Mesothelial cell of epicardium (in vitro differentiated cells): ENCODE data around the gene CLASP2. TPM values are rescaled to one million over a fixed set of nuclear protein-coding genes. Genes with fewer than 3 reads are reported as not detected.
A peak's percentile ranks its signal among the peaks of the same experiment; 100 is the strongest.

Experiments
- DNase-seq, 2 experiments: peaks; one replicate each; pipeline ENCODE4 v3.0.0; 2021; ENCODE audit warnings: low spot score in 2 of 2; ENCODE audit not compliant: unreplicated experiment in 2 of 2
- H3K27ac Mint-ChIP-seq: 2 replicates; pipeline ENCODE4 v1.8.0; 2021; ENCODE audit warnings: mixed read lengths
- H3K27me3 Mint-ChIP-seq: 2 replicates; pipeline ENCODE4 v1.8.0; 2021; ENCODE audit warnings: low read depth, mixed read lengths
- H3K36me3 Mint-ChIP-seq: 2 replicates; pipeline ENCODE4 v1.8.0; 2021; ENCODE audit warnings: mixed read lengths
- H3K4me1 Mint-ChIP-seq: 2 replicates; pipeline ENCODE4 v1.8.0; 2021; ENCODE audit warnings: mixed read lengths
- H3K4me3 Mint-ChIP-seq: 2 replicates; pipeline ENCODE4 v1.8.0; 2021; ENCODE audit warnings: mild to moderate bottlenecking, moderate library complexity, mixed read lengths
- H3K9me3 Mint-ChIP-seq: 2 replicates; pipeline ENCODE4 v1.8.0; 2021; ENCODE audit warnings: mixed read lengths
- total RNA-seq: library from RNA; stranded (reverse); gene quantifications from 3 replicates; pipeline ENCODE4 v1.2.1, GENCODE V29; 2021
- TF ChIP-seq, protein P1 (sequence below): fragments of 200-600 bp; sonication (generic); IDR thresholded peaks from one replicate; pipeline ENCODE4 v1.5.0; 2021; ENCODE audit warnings: antibody characterized with exemption; ENCODE audit not compliant: unreplicated experiment

CLASP2 gene
- total RNA-seq, 1 donor from 2014 or later: 64.4 TPM

GRCh38 chr3:33602829-33603228 is 115.2 kb downstream of the CLASP2 start:
- TF ChIP-seq, protein P1, sequence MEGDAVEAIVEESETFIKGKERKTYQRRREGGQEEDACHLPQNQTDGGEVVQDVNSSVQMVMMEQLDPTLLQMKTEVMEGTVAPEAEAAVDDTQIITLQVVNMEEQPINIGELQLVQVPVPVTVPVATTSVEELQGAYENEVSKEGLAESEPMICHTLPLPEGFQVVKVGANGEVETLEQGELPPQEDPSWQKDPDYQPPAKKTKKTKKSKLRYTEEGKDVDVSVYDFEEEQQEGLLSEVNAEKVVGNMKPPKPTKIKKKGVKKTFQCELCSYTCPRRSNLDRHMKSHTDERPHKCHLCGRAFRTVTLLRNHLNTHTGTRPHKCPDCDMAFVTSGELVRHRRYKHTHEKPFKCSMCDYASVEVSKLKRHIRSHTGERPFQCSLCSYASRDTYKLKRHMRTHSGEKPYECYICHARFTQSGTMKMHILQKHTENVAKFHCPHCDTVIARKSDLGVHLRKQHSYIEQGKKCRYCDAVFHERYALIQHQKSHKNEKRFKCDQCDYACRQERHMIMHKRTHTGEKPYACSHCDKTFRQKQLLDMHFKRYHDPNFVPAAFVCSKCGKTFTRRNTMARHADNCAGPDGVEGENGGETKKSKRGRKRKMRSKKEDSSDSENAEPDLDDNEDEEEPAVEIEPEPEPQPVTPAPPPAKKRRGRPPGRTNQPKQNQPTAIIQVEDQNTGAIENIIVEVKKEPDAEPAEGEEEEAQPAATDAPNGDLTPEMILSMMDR: no peak
- H3K27me3 Mint-ChIP-seq: no peaks in the 10 kb centered on the region
- peaks cover 6% of the 10 kb centered on the region for H3K9me3 Mint-ChIP-seq
- peaks cover 58% of the 10 kb centered on the region for H3K36me3 Mint-ChIP-seq
- H3K27ac Mint-ChIP-seq: no peak overlapping the region
- H3K4me3 Mint-ChIP-seq: no peak overlapping the region
- no peak for DNase-seq
- no peaks in the 10 kb centered on the region for H3K4me1 Mint-ChIP-seq

GRCh38 chr3:33597257-33597689 is 120.8 kb downstream of the CLASP2 start:
- Mint-ChIP-seq H3K9me3 (peaks cover 6% of the 10 kb centered on the region), H3K4me1 (no peaks in the 10 kb centered on the region), H3K27ac (peak overlapping the region; percentile 64), H3K36me3 (peaks cover 30% of the 10 kb centered on the region), H3K4me3 (no peak overlapping the region), H3K27me3 (no peaks in the 10 kb centered on the region)
- DNase-seq: no peak
- TF ChIP-seq, protein P1: no peak

DNA sequence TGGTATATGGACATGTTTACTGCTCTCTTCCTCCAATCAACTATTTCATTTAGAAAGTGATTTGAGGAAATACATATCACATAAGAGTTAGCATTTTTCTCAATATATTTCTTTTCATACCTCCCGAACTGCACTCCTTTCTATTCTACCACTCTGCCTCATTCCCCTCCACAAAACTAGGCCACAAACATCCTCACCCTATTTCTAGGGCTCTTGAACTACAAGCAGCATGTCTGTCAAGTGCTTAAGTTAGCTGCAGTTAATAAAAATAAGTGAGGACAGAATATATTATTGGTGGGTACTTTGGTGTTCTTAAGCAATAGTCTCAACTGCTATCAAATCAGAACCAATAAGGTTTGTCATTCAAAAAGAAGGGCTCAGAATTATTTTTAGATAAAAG is 125.1 kb downstream of the CLASP2 start:
- H3K9me3 Mint-ChIP-seq: no peaks in the 10 kb centered on the region
- H3K36me3 Mint-ChIP-seq: peaks cover 23% of the 10 kb centered on the region
- TF ChIP-seq, protein P1: no peak
- H3K27me3 Mint-ChIP-seq: no peaks in the 10 kb centered on the region
- no peak overlapping the region for H3K27ac Mint-ChIP-seq
- no peak overlapping the region for H3K4me3 Mint-ChIP-seq
- no peak for DNase-seq
- H3K4me1 Mint-ChIP-seq: no peaks in the 10 kb centered on the region

DNA sequence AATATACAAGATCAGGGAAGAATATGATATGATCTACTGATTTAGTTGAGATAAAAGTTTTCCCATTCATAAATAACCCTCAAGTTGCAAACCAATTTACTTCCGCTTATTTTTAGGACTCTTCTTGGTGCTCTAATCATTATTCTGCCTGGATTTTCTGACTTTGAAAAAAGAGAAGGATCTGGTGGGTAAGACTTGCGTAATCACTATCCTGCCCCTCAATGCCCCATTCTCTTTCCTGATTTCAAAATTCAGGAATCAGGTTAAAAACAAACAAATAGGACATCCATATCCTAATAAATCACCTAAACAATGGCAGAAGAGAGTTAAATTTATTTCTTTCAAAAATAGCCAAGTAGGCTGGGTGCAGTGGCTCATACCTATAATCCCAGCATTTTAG is 127.5 kb downstream of the CLASP2 start:
- TF ChIP-seq, protein P1: no peak
- H3K36me3 Mint-ChIP-seq: peaks cover 25% of the 10 kb centered on the region
- H3K4me1 Mint-ChIP-seq: no peaks in the 10 kb centered on the region
- no peaks in the 10 kb centered on the region for H3K27me3 Mint-ChIP-seq
- DNase-seq: no peak
- no peak overlapping the region for H3K4me3 Mint-ChIP-seq
- no peak overlapping the region for H3K27ac Mint-ChIP-seq
- no peaks in the 10 kb centered on the region for H3K9me3 Mint-ChIP-seq

DNA sequence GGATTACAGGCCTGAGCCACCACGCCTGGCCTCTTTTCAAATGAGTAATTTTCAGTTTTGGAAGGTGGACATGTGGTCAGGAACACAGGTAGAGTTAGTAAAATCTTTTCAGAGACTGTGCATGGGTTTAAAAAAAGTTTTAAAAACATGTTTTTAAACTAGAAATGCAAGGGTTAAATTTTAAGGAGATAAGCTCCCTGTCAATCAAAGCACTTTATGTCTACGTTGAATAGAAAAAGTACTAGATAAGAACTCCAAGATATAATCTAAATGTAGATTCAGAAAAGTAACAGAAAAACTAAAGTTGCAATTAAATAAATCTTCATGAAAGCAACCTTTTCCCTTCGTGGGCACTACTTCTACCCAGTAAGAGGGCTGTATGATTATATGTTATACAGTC is 131.7 kb downstream of the CLASP2 start:
- no peak for DNase-seq
- H3K27me3 Mint-ChIP-seq: no peaks in the 10 kb centered on the region
- peaks cover 26% of the 10 kb centered on the region for H3K36me3 Mint-ChIP-seq
- TF ChIP-seq, protein P1: no peak
- no peaks in the 10 kb centered on the region for H3K9me3 Mint-ChIP-seq
- peaks cover 9% of the 10 kb centered on the region for H3K4me1 Mint-ChIP-seq
- no peak overlapping the region for H3K4me3 Mint-ChIP-seq
- no peak overlapping the region for H3K27ac Mint-ChIP-seq

DNA sequence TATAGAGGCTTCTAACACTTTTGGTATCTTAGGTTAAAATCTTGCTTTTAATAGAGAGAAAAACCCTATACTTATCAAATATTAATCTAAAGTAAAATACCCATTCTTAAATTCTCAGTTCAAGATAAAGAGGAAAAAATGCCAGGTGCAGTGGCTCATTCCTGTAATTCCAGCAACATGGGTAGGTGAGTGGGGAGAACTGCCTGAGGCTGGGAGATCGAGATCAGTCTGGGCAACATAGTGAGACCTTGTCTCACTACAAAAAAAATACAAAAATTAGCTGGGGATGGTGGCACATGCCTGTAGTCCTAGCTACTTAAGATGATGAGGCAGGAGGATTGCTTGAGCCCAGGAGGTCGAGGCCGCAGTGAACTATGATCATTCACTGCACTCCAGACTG is 135.8 kb downstream of the CLASP2 start:
- peak overlapping the region; percentile 6 for H3K27ac Mint-ChIP-seq
- no peak overlapping the region for H3K4me3 Mint-ChIP-seq
- H3K9me3 Mint-ChIP-seq: no peaks in the 10 kb centered on the region
- TF ChIP-seq, protein P1: no peak
- peaks cover 12% of the 10 kb centered on the region for H3K36me3 Mint-ChIP-seq
- no peaks in the 10 kb centered on the region for H3K27me3 Mint-ChIP-seq
- H3K4me1 Mint-ChIP-seq: peaks cover 16% of the 10 kb centered on the region
- no peak for DNase-seq
